Neural cell (in vitro differentiated cells): ENCODE data around the gene ASXL1. TPM values are rescaled to one million over a fixed set of nuclear protein-coding genes. Genes with fewer than 3 reads are reported as not detected.
"Not testable (repeated sequence)": the region's sequence is repeated elsewhere in the genome, so short reads cannot be mapped to it uniquely, and the experiment has no call there.

Source experiments
- H2AFZ ChIP-seq: fragments of 200-600, 300-800 bp; sonication (generic), shearing (Covaris generic); 2 replicates; pipeline ENCODE4 v1.6.0; 2014; ENCODE audit warnings: low read depth, mild to moderate bottlenecking, antibody characterized with exemption, low read length, moderate library complexity
- H3F3A ChIP-seq: fragments of 200-600 bp; shearing (Covaris generic); 2 replicates; pipeline ENCODE4 v1.6.1; 2016; ENCODE audit warnings: mild to moderate bottlenecking, moderate library complexity, mixed read lengths, antibody characterized with exemption, low read length; ENCODE audit not compliant: insufficient read depth, poor library complexity, severe bottlenecking
- H3K27ac ChIP-seq: fragments of 200-600, 300-800 bp; sonication (generic), shearing (Covaris generic); 2 replicates; pipeline ENCODE4 v1.5.1; 2014; ENCODE audit warnings: mild to moderate bottlenecking, low read length, moderate library complexity
- H3K27me3 ChIP-seq: fragments of 300-800, 200-600 bp; sonication (generic), shearing (Covaris generic); 2 replicates; pipeline ENCODE4 v1.6.0; 2014; ENCODE audit warnings: mild to moderate bottlenecking, low read depth, low read length, moderate library complexity; ENCODE audit not compliant: insufficient read depth
- H3K36me3 ChIP-seq: fragments of 300-800, 200-600 bp; sonication (generic), shearing (Covaris generic); 2 replicates; pipeline ENCODE4 v1.5.1; 2014; ENCODE audit warnings: mild to moderate bottlenecking, antibody characterized with exemption, low read length, moderate library complexity; ENCODE audit not compliant: insufficient read depth
- H3K4me2 ChIP-seq: fragments of 300-800, 200-600 bp; sonication (generic), shearing (Covaris generic); 2 replicates; pipeline ENCODE4 v1.6.0; 2014; ENCODE audit warnings: mild to moderate bottlenecking, low read length
- H3K4me3 ChIP-seq: fragments of 300-800, 200-600 bp; sonication (generic), shearing (Covaris generic); 2 replicates; pipeline ENCODE4 v1.5.1; 2014; ENCODE audit warnings: mild to moderate bottlenecking, low read length, moderate library complexity
- H3K79me2 ChIP-seq: fragments of 200-600 bp; shearing (Covaris generic); replicated peaks from 2 replicates; pipeline ENCODE4 v1.6.0; 2014; ENCODE audit warnings: mild to moderate bottlenecking, low read length, moderate library complexity; ENCODE audit not compliant: insufficient read depth
- H3K9ac ChIP-seq: fragments of 300-800, 200-600 bp; sonication (generic), shearing (Covaris generic); 2 replicates; pipeline ENCODE4 v1.6.1; 2016; ENCODE audit warnings: mild to moderate bottlenecking, low read length, mixed read lengths
- H3K9me2 ChIP-seq: fragments of 200-600 bp; shearing (Covaris generic); 2 replicates; pipeline ENCODE4 v1.6.1; 2016; ENCODE audit warnings: mild to moderate bottlenecking, low read length, mixed read lengths; ENCODE audit not compliant: insufficient read depth
- H3K9me3 ChIP-seq: fragments of 200-600, 300-800 bp; sonication (generic), shearing (Covaris generic); 2 replicates; pipeline ENCODE4 v1.6.1; 2016; ENCODE audit warnings: mild to moderate bottlenecking, mixed run types, low read length, moderate library complexity, mixed read lengths
- H4K20me1 ChIP-seq: fragments of 200-600 bp; shearing (Covaris generic); 2 replicates; pipeline ENCODE4 v1.6.1; 2016; ENCODE audit warnings: mild to moderate bottlenecking, mixed run types; ENCODE audit not compliant: insufficient read depth
- CTCF ChIP-seq: fragments of 450-650 bp; IDR thresholded peaks from 2 replicates; pipeline ENCODE4 v1.5.1; 2014; ENCODE audit warnings: antibody characterized with exemption, mild to moderate bottlenecking, moderate library complexity; ENCODE audit not compliant: poor library complexity, severe bottlenecking
- EP300 ChIP-seq: fragments of 450-650 bp; conservative IDR thresholded peaks from 2 replicates; pipeline ENCODE4 v1.6.1; 2014; ENCODE audit warnings: antibody characterized with exemption, mild to moderate bottlenecking, moderate library complexity; ENCODE audit not compliant: poor library complexity, severe bottlenecking
- EZH2 ChIP-seq: fragments of 200-600, 300-800 bp; shearing (Covaris generic), sonication (generic); IDR thresholded peaks from 2 replicates; pipeline ENCODE4 v1.6.1; 2014; ENCODE audit warnings: antibody characterized with exemption, low read length, borderline replicate concordance, mild to moderate bottlenecking; ENCODE audit not compliant: insufficient read depth, poor library complexity, severe bottlenecking
- MXI1 ChIP-seq: fragments of 450-650 bp; conservative IDR thresholded peaks from 2 replicates; pipeline ENCODE4 v1.6.1; 2014; ENCODE audit warnings: antibody characterized with exemption, mild to moderate bottlenecking; ENCODE audit not compliant: poor library complexity, severe bottlenecking
- POLR2AphosphoS5 ChIP-seq: IDR thresholded peaks from 2 replicates; pipeline ENCODE4 v1.6.1; 2012
- RAD21 ChIP-seq: fragments of 450-650 bp; conservative IDR thresholded peaks from 2 replicates; pipeline ENCODE4 v1.6.1; 2014; ENCODE audit warnings: antibody characterized with exemption, mild to moderate bottlenecking, moderate library complexity
- REST ChIP-seq: IDR thresholded peaks from 2 replicates; pipeline ENCODE4 v1.6.1; 2012; ENCODE audit warnings: borderline replicate concordance
- SMC3 ChIP-seq: fragments of 450-650 bp; conservative IDR thresholded peaks from 2 replicates; pipeline ENCODE4 v1.6.1; 2014; ENCODE audit warnings: antibody characterized with exemption, mild to moderate bottlenecking, moderate library complexity; ENCODE audit not compliant: poor library complexity
- TAF1 ChIP-seq: IDR thresholded peaks from 2 replicates; pipeline ENCODE4 v1.6.1; 2012; ENCODE audit warnings: low read depth
- polyA plus RNA-seq: library from polyadenylated mRNA; depleted of rRNA; stranded (reverse); fragments of >200 nt; gene quantifications from 2 replicates; pipeline ENCODE4 v1.2.3, GENCODE V29; 2014

Gene ASXL1
- polyA plus RNA-seq, 1 donor from 2014 or later, result 45.9 TPM

GRCh38 chr20:32355417-32355841, 2.7 kb upstream of the ASXL1 start:
- no peak for TF ChIP-seq CTCF
- TF ChIP-seq POLR2AphosphoS5, result no peak
- TF ChIP-seq SMC3, result no peak
- no peak for TF ChIP-seq REST
- TF ChIP-seq EP300, result no peak
- TF ChIP-seq MXI1, result no peak
- no peak for TF ChIP-seq TAF1
- TF ChIP-seq RAD21, result no peak
- no peak for TF ChIP-seq EZH2
- Histone ChIP-seq H3K9ac (no peak overlapping the region), H3K27me3 (no peaks in the 10 kb centered on the region), H3K9me2 (no peaks in the 10 kb centered on the region), H3K4me3 (no peak overlapping the region), H2AFZ (no peak overlapping the region), H4K20me1 (no peaks in the 10 kb centered on the region), H3K36me3 (no peaks in the 10 kb centered on the region), H3K4me2 (no peak overlapping the region), H3K9me3 (no peaks in the 10 kb centered on the region), H3K79me2 (peaks cover 16% of the 10 kb centered on the region), H3K27ac (no peak overlapping the region), H3F3A (no peaks in the 10 kb centered on the region)

GRCh38 chr20:32355907-32356621, 2.1 kb upstream of the ASXL1 start:
- not testable (repeated sequence) for H3K9me2 ChIP-seq, H3K27me3 ChIP-seq, H3K9ac ChIP-seq, H3K4me2 ChIP-seq, H3K36me3 ChIP-seq, H3K4me3 ChIP-seq, H2AFZ ChIP-seq, H3F3A ChIP-seq, H3K27ac ChIP-seq, H3K9me3 ChIP-seq, H4K20me1 ChIP-seq
- peaks cover 22% of the 10 kb centered on the region for H3K79me2 ChIP-seq
